CD14-positive monocyte (primary cell): Measurements from ENCODE around the gene HECTD4. TPM values are rescaled to one million over a fixed set of nuclear protein-coding genes. Genes with fewer than 3 reads are reported as not detected.
"Not testable (repeated sequence)": the region's sequence is repeated elsewhere in the genome, so short reads cannot be mapped to it uniquely, and the experiment has no call there.

Experiments used
- DNase-seq, 3 donors: peaks; one replicate each; pipeline ENCODE4 v3.0.0-alpha.2; 2011 to 2022
- H2AFZ ChIP-seq: 2 replicates; pipeline ENCODE4 v1.6.0; 2012; ENCODE audit warnings: mild to moderate bottlenecking, low read depth, low read length, inconsistent platforms; ENCODE audit not compliant: insufficient read depth, poor library complexity, severe bottlenecking
- H3K27ac ChIP-seq, 2 donors: 1 replicate in 1 of 2; 2 replicates in 1 of 2; pipeline ENCODE4 v1.5.1; 2012 to 2013; ENCODE audit warnings: low read length in 2 of 2, control low read depth in 1 of 2, inconsistent platforms in 1 of 2, low read depth in 1 of 2, mild to moderate bottlenecking in 1 of 2
- H3K27me3 ChIP-seq, 2 donors: one replicate each; pipeline versions ENCODE4 v1.6.0 to v1.6.1; 2011 to 2013; ENCODE audit warnings: low read length in 2 of 2; ENCODE audit not compliant: control insufficient read depth in 2 of 2, insufficient read depth in 2 of 2
- H3K36me3 ChIP-seq, 2 donors: replicated peaks in 1 of 2; 1 replicate in 1 of 2; 2 replicates in 1 of 2; pipeline versions ENCODE4 v1.5.1 to v1.6.1; 2012 to 2013; ENCODE audit warnings: low read length in 2 of 2, control low read depth in 1 of 2, inconsistent platforms in 1 of 2, mild to moderate bottlenecking in 1 of 2; ENCODE audit not compliant: insufficient read depth in 2 of 2, control insufficient read depth in 1 of 2
- H3K4me1 ChIP-seq, 2 donors: 1 replicate in 1 of 2; 2 replicates in 1 of 2; pipeline versions ENCODE4 v1.5.1 to v1.6.1; 2012 to 2013; ENCODE audit warnings: low read length in 2 of 2, control low read depth in 1 of 2, inconsistent platforms in 1 of 2, mild to moderate bottlenecking in 1 of 2, moderate library complexity in 1 of 2; ENCODE audit not compliant: insufficient read depth in 2 of 2, control insufficient read depth in 1 of 2
- H3K4me2 ChIP-seq: replicated peaks from 2 replicates; pipeline ENCODE3; 2012; ENCODE audit warnings: low read length, moderate library complexity, mild to moderate bottlenecking; ENCODE audit not compliant: poor library complexity, severe bottlenecking; ENCODE audit errors: extremely low read depth
- H3K4me3 ChIP-seq, 3 experiments: fragments of 200-600 bp in 1 of 3; sonication (generic) in 1 of 3; replicated peaks in 1 of 3; 1 replicate in 2 of 3; 2 replicates in 1 of 3; pipeline ENCODE4 v1.5.1; 2011 to 2013; ENCODE audit warnings: low read length in 3 of 3, mild to moderate bottlenecking in 3 of 3, control low read depth in 2 of 3, low read depth in 2 of 3, inconsistent platforms in 1 of 3, moderate library complexity in 1 of 3
- H3K79me2 ChIP-seq: 2 replicates; pipeline ENCODE4 v1.6.0; 2012; ENCODE audit warnings: mild to moderate bottlenecking, control low read depth, inconsistent platforms, low read length, moderate library complexity; ENCODE audit not compliant: insufficient read depth
- H3K9ac ChIP-seq: 2 replicates; pipeline ENCODE4 v1.6.0; 2017; ENCODE audit warnings: low read length, mild to moderate bottlenecking; ENCODE audit not compliant: insufficient read depth, poor library complexity, severe bottlenecking
- H3K9me3 ChIP-seq, 2 donors: replicated peaks in 1 of 2; 1 replicate in 1 of 2; 2 replicates in 1 of 2; pipeline versions ENCODE4 v1.5.1 to v1.6.1; 2012 to 2013; ENCODE audit warnings: low read length in 2 of 2, control low read depth in 1 of 2; ENCODE audit not compliant: control insufficient read depth in 1 of 2, insufficient read depth in 1 of 2
- H4K20me1 ChIP-seq: 2 replicates; pipeline ENCODE4 v1.6.0; 2012; ENCODE audit warnings: mild to moderate bottlenecking, low read length, control low read depth, moderate library complexity; ENCODE audit not compliant: insufficient read depth
- H3K27ac Mint-ChIP-seq, 7 donors: one replicate each; pipeline ENCODE4 v1.8.0; 2020; ENCODE audit warnings: mild to moderate bottlenecking in 7 of 7, mixed read lengths in 7 of 7, moderate library complexity in 6 of 7, inconsistent platforms in 2 of 7
- H3K27me3 Mint-ChIP-seq, 3 donors: one replicate each; pipeline ENCODE4 v1.8.0; 2021 to 2022; ENCODE audit warnings: low read depth in 3 of 3, mild to moderate bottlenecking in 3 of 3, mixed read lengths in 3 of 3, moderate library complexity in 3 of 3, inconsistent platforms in 1 of 3
- H3K36me3 Mint-ChIP-seq, 2 donors: one replicate each; pipeline ENCODE4 v1.8.0; 2020; ENCODE audit warnings: mixed read lengths in 2 of 2, inconsistent platforms in 1 of 2, mild to moderate bottlenecking in 1 of 2
- H3K4me1 Mint-ChIP-seq: one replicate; pipeline ENCODE4 v1.8.0; 2020; ENCODE audit warnings: mild to moderate bottlenecking, mixed read lengths
- H3K4me3 Mint-ChIP-seq, 2 donors: one replicate each; pipeline ENCODE4 v1.8.0; 2020; ENCODE audit warnings: mild to moderate bottlenecking in 2 of 2, mixed read lengths in 2 of 2, moderate library complexity in 1 of 2
- H3K9me3 Mint-ChIP-seq, 7 donors: one replicate each; pipeline ENCODE4 v1.8.0; 2020 to 2022; ENCODE audit warnings: mixed read lengths in 7 of 7, mild to moderate bottlenecking in 6 of 7, moderate library complexity in 6 of 7, inconsistent platforms in 2 of 7
- CTCF ChIP-seq: fragments of 200-600 bp; IDR thresholded peaks from one replicate; pipeline ENCODE4 v1.8.0; 2022; ENCODE audit warnings: antibody characterized with exemption, mild to moderate bottlenecking
- WGBS: methylation state at CpG from one replicate; pipeline ENCODE4 v1.1.5; 2013; ENCODE audit warnings: missing lambda C conversion rate; ENCODE audit not compliant: insufficient coverage; 5-methylcytosine and 5-hydroxymethylcytosine counted together
- intact Hi-C, 2 donors: fragments of 100-400 bp; cut with micrococcal nuclease; formaldehyde crosslinking; loops; one replicate each; pipeline versions ENCODE4 v1.15.0 to v1.15.1; 2023
- polyA plus RNA-seq, 3 donors: library from polyadenylated mRNA; depleted of rRNA in 1 of 3; unstranded in 2 of 3; stranded (reverse) in 1 of 3; fragments of 300-500 nt in 2 of 3; fragments of >200 nt in 1 of 3; fragmentation: Illumina TruSeq in 2 of 3; gene quantifications; 1 replicate in 2 of 3; 2 replicates in 1 of 3; pipeline ENCODE4 v1.2.3, GENCODE V29; 2012 to 2021

The HECTD4 gene
- polyA plus RNA-seq, 3 donors = 0.73 to 18.3 (median 2.4) TPM

GRCh38 chr12:112401054-112401453, 18.8 kb upstream of the HECTD4 start:
- no peak overlapping the region for H3K4me3 Mint-ChIP-seq
- H3K27me3 Mint-ChIP-seq = peaks cover 1 to 7% (median 4%) of the 10 kb centered on the region in 3 donors
- no peak overlapping the region for H3K4me2 ChIP-seq
- no peak overlapping the region for H2AFZ ChIP-seq
- H3K36me3 Mint-ChIP-seq = peaks cover 18 to 22% of the 10 kb centered on the region in 2 donors
- no peak for DNase-seq
- H3K4me1 Mint-ChIP-seq = no peaks in the 10 kb centered on the region
- no peaks in the 10 kb centered on the region for H3K27me3 ChIP-seq
- intact Hi-C loops = no loop called here
- H4K20me1 ChIP-seq = peaks cover 19% of the 10 kb centered on the region
- no peaks in the 10 kb centered on the region for H3K9me3 Mint-ChIP-seq
- no peak overlapping the region for H3K9ac ChIP-seq
- no peak overlapping the region for H3K27ac ChIP-seq
- H3K4me1 ChIP-seq = no peaks in the 10 kb centered on the region
- no peak for TF ChIP-seq CTCF
- no peak overlapping the region for H3K27ac Mint-ChIP-seq
- 100% methylated on average over 3 of the region's 5 CpGs for WGBS
- no peaks in the 10 kb centered on the region for H3K79me2 ChIP-seq
- peaks cover 19 to 21% of the 10 kb centered on the region in 2 donors for H3K36me3 ChIP-seq
- H3K9me3 ChIP-seq = no peaks in the 10 kb centered on the region
- no peak overlapping the region for H3K4me3 ChIP-seq

GRCh38 chr12:112393328-112393727, 11.1 kb upstream of the HECTD4 start:
- DNase-seq = no peak
- H3K27ac Mint-ChIP-seq = no peak overlapping the region

GRCh38 chr12:112389922-112390654, 7.9 kb upstream of the HECTD4 start:
- H3K27me3 ChIP-seq, H3K9ac ChIP-seq, H4K20me1 ChIP-seq, H3K36me3 Mint-ChIP-seq, H2AFZ ChIP-seq, H3K27ac ChIP-seq, H3K27ac Mint-ChIP-seq, H3K9me3 ChIP-seq, H3K9me3 Mint-ChIP-seq, DNase-seq, H3K79me2 ChIP-seq, H3K4me2 ChIP-seq, H3K36me3 ChIP-seq, H3K4me3 Mint-ChIP-seq, H3K4me3 ChIP-seq: not testable (repeated sequence)
- Mint-ChIP-seq H3K27me3 (peaks cover 5 to 11% (median 10%) of the 10 kb centered on the region in 3 donors), H3K4me1 (peaks cover 15% of the 10 kb centered on the region)
- no CpG with 5 or more reads among the region's 4 CpGs for WGBS
- intact Hi-C loops = loop anchor here in 1 of 2 donors (10.0 kb wide), 1 partner anchor 265 kb away; the partner anchor contains the start of gene TRAFD1
- H3K4me1 ChIP-seq = peaks cover 14 to 18% of the 10 kb centered on the region in 2 donors

More at GRCh38 chr12:112393328-112393727, 11.1 kb upstream of the HECTD4 start:
- WGBS = 100% methylated on average over 1 of the region's 1 CpG
- Mint-ChIP-seq H3K4me3 (no peak overlapping the region), H3K27me3 (peaks cover 9 to 14% (median 13%) of the 10 kb centered on the region in 3 donors), H3K4me1 (no peaks in the 10 kb centered on the region), H3K36me3 (no peaks in the 10 kb centered on the region), H3K9me3 (peaks cover 0 to 10% (median 5%) of the 10 kb centered on the region in 7 donors)
- Histone ChIP-seq H3K79me2 (no peaks in the 10 kb centered on the region), H3K27ac (no peak overlapping the region), H3K4me1 (no peaks in the 10 kb centered on the region), H3K9me3 (no peaks in the 10 kb centered on the region), H3K27me3 (no peaks in the 10 kb centered on the region), H3K9ac (no peak overlapping the region), H3K4me2 (no peak overlapping the region), H3K4me3 (no peak overlapping the region), H3K36me3 (no peaks in the 10 kb centered on the region), H2AFZ (no peak overlapping the region), H4K20me1 (no peaks in the 10 kb centered on the region)
- intact Hi-C loops = no loop called here
- no peak for TF ChIP-seq CTCF
